H1 (cell line): ENCODE measurements around the gene BICDL1.

Source experiments
- JUN ChIP-seq: IDR thresholded peaks from 2 replicates; pipeline ENCODE4 v1.6.1; 2011; ENCODE audit warnings: low read depth, mild to moderate bottlenecking, improper control_type of control experiment, low read length
- POLR2AphosphoS5 ChIP-seq: IDR thresholded peaks from 2 replicates; pipeline ENCODE4 v1.6.1; 2011; ENCODE audit warnings: low read depth, low read length
- RAD21 ChIP-seq, 2 experiments: IDR thresholded peaks in 1 of 2; conservative IDR thresholded peaks in 1 of 2; 2 replicates each; pipeline ENCODE4 v1.6.1; 2011; ENCODE audit warnings: low read depth in 2 of 2, low read length in 2 of 2, improper control_type of control experiment in 1 of 2, inconsistent platforms in 1 of 2, mild to moderate bottlenecking in 1 of 2, moderate library complexity in 1 of 2
- TF ChIP-seq, protein P1 (sequence below): IDR thresholded peaks from 2 replicates; pipeline ENCODE4 v1.6.1; 2012; ENCODE audit warnings: inconsistent platforms
- TF ChIP-seq, protein P2 (sequence below): IDR thresholded peaks from 2 replicates; pipeline ENCODE4 v1.6.1; 2012; ENCODE audit warnings: low read length, inconsistent platforms
- TF ChIP-seq, protein P3 (sequence below), 3 experiments: IDR thresholded peaks; 1 replicate in 2 of 3; 2 replicates in 1 of 3; pipeline versions ENCODE4 v1.5.1 to v1.6.1; 2011; ENCODE audit warnings: low read length in 3 of 3, mild to moderate bottlenecking in 3 of 3, inconsistent platforms in 2 of 3, low read depth in 1 of 3, moderate library complexity in 1 of 3; ENCODE audit not compliant: insufficient read depth in 1 of 3; ENCODE audit errors: control extremely low read depth in 1 of 3

DNA sequence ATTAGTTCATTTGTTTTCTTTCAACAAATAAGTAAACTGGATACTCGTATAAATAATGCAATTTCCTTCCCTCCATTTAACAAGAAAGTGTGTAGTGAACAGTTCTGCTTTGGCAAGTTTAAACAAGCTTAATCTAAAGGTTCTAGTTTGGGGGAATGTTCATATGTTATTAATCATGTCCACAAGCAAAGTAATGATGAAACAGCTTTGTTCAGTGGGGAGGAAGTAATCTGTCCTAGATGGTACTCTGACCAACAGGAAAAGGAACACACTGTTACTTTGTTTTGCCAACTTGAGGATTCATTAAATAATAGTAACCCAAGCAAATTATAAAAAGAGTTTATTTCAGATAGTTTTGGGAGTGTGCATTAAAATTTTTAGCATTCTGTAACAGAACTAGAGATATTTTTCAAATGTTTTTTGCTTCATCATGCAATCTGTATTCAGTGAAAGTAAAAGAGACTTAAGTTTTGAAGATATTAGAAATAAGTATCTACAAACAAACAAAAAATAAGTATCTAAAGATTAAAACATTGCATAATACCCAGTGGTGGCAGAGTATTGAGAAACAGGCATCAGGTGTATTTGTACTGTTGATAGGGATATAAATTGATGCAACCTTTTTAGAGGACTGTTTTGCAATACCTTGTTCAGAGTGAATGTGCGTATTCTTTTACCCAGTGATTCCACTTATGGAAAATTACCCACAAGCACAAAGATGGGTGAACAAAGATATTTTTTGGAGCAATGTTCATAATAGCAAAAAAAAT is 66.4 kb downstream of the BICDL1 start:
- TF ChIP-seq, protein P1, sequence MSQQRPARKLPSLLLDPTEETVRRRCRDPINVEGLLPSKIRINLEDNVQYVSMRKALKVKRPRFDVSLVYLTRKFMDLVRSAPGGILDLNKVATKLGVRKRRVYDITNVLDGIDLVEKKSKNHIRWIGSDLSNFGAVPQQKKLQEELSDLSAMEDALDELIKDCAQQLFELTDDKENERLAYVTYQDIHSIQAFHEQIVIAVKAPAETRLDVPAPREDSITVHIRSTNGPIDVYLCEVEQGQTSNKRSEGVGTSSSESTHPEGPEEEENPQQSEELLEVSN, result no peak
- no peak for TF ChIP-seq POLR2AphosphoS5
- no peak for TF ChIP-seq RAD21 (IDR thresholded peaks at IDR 0.05 in 1 of 2, conservative IDR thresholded peaks at IDR 0.05 in 1 of 2; ENCODE audit: low read depth in 2 of 2, low read length in 2 of 2)
- TF ChIP-seq, protein P2, sequence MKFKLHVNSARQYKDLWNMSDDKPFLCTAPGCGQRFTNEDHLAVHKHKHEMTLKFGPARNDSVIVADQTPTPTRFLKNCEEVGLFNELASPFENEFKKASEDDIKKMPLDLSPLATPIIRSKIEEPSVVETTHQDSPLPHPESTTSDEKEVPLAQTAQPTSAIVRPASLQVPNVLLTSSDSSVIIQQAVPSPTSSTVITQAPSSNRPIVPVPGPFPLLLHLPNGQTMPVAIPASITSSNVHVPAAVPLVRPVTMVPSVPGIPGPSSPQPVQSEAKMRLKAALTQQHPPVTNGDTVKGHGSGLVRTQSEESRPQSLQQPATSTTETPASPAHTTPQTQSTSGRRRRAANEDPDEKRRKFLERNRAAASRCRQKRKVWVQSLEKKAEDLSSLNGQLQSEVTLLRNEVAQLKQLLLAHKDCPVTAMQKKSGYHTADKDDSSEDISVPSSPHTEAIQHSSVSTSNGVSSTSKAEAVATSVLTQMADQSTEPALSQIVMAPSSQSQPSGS, result no peak
- TF ChIP-seq, protein P3, sequence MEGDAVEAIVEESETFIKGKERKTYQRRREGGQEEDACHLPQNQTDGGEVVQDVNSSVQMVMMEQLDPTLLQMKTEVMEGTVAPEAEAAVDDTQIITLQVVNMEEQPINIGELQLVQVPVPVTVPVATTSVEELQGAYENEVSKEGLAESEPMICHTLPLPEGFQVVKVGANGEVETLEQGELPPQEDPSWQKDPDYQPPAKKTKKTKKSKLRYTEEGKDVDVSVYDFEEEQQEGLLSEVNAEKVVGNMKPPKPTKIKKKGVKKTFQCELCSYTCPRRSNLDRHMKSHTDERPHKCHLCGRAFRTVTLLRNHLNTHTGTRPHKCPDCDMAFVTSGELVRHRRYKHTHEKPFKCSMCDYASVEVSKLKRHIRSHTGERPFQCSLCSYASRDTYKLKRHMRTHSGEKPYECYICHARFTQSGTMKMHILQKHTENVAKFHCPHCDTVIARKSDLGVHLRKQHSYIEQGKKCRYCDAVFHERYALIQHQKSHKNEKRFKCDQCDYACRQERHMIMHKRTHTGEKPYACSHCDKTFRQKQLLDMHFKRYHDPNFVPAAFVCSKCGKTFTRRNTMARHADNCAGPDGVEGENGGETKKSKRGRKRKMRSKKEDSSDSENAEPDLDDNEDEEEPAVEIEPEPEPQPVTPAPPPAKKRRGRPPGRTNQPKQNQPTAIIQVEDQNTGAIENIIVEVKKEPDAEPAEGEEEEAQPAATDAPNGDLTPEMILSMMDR (IDR thresholded peaks at IDR 0.05; ENCODE audit: control extremely low read depth in 1 of 3, insufficient read depth in 1 of 3, low read depth in 1 of 3, low read length in 3 of 3), result no peak
- no peak for TF ChIP-seq JUN
